Measurements from ENCODE around the gene TMEM167A.

Gene TMEM167A

DNA sequence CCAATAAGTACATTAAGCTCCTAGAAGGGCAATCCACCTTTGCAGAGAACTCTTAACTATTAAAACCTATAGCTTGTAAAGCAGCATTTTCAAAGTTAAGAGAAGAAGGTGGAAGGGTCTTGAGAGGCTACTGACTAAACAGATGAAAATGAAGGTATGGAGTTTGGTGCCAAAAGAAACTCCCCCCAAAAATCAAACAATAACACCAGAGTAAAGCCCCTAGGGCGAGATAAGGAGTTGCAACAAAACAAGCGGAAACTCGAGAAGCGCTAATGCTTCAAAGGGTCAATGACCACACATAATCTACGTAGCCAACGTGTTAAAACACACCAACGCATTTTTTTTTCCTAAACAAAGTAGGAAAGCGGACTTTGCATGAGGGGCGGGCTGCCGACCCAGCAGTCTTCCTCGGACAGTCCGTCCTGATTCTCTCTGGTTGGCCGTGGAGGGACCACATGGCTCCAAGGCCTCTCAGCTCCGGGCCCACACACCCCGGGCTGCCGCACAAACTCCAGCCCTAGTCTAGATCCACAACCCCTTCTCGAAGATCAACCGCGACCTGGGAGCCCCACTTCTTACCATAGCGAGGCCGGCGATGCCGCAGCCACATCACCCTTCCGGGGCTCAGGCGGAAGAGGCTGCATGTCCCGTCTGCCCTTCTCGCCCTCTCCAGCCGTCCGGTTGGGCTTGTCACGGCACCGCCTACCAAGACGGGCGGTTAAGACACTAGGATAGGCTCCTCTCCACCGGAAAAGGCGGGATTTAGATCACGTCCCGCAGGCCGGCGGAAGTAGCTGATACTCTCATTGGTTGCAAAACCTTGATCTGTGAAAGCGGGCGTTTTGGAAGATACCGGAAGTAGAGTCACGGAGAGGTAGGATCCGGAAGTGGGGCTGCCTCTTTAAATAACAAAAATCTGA, at the start of gene TMEM167A, which contains the start of gene XRCC4:
Gene TMEM167A, minus strand, starts transcription at position 653 of the 920 bp plus-strand sequence. Its CDS starts 71 bp downstream, at position 582.
Gene XRCC4, plus strand, starts transcription at position 806 of the 920 bp plus-strand sequence. CDS start 27,373 bp downstream, outside the sequence.
- peak; percentile 87 for DNase-seq

GRCh38 chr5:83126501-83126900, 49.3 kb upstream of the TMEM167A start:
- no peak for DNase-seq

GRCh38 chr5:83125560-83125959, 48.4 kb upstream of the TMEM167A start:
- no peak for DNase-seq

DNA sequence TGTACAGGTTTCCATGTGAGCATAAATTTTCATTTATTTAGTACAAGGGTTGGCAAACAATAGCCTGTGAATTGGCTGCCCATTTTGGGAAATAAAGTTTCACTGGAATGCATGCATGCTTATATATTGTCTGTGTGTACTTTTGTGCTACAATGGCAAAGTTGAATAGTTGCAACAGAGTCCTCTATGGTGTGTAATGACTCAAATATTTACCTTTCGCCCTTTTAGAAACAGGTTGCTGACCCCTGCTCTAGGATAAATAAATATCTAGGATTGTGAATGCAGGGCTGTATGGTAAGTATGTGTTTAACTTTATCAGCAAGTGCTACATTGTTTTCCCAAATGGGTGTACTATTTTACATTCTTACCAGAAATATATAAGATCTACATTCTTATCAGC, 47.4 kb upstream of the TMEM167A start:
- no peak for DNase-seq

DNA sequence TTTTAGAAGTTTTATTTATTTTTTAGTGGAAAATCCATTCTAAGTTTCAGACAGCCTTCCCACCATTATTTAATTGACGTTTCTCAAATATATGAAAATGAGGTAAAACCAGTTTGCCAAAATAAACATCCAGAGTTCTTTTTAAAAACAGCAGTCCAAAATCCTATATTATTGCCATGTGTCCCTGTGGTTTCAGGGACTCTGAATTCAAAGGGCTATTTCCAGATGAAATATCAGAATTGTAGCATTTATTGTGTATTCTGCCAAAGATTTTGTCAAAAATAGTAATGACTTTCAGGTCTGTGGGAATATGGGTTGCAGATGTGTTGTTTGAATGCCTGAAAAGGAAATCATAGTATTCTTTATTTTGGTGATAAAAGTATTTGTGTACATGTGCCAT, 41.8 kb upstream of the TMEM167A start:
- no peak for DNase-seq

GRCh38 chr5:83118471-83118870, 41.3 kb upstream of the TMEM167A start:
- DNase-seq = no peak

DNA sequence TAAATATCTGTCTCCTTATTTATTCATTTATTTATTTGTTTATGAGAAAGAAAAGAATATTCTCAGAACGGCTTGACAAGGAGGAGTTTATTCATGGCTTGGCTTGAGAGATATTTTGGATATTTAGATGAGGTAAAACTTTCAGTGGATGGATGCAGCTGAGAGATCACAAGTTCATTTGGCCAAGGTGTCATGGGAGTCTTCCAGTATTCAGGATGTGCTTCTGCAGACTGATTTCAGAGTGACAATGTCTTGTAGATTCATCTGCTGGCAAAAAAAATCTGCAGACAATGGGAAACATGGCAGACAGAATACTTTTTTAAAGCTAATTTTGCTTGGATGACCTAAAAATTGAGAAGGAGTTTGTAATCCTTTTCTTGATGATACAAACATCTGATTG, 38.6 kb upstream of the TMEM167A start:
- DNase-seq = no peak

DNA sequence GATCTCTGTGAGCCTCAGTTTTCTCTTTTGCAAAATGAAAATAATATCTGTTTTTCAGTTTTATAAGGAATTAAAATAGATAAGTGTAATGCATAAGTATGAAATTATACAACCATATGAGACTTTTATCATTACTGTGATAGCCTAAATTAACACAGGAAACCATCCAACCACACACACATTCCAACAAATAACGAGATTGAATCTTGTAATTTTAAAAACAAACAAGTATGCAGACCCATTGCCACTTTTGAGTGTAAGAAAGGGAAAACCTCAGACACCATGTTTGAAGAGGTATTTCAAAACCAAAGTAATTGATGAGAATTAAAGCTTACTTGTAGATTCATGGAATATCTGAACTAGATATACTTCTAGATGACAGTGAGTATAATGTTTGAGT, 32.2 kb upstream of the TMEM167A start:
- DNase-seq = no peak

GRCh38 chr5:83107692-83108420, 30.7 kb upstream of the TMEM167A start:
- DNase-seq = no peak

GRCh38 chr5:83104021-83104420, 26.8 kb upstream of the TMEM167A start:
- no peak for DNase-seq

- no peak for DNase-seq
Measured at GRCh38 chr5:83102364-83102980, 25.3 kb upstream of the TMEM167A start.

DNA sequence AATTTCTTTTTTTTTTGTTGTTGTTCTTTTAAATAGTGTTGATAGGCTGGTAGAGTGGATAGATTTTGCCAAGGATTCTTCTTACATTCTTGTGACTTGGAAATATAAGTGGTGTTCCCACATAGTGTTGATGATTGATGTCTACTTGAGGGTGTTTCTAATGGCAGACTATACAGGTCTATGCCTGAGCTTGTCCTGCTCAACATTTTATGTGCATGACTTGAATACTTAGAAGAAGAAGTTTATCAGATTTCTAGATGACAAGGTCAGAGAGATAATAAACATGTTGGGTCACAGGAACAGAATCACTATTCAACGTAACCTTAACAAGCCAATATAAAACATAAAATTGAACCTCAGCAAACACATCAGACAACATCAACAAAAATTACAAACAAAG, 24.3 kb upstream of the TMEM167A start:
- no peak for DNase-seq

DNA sequence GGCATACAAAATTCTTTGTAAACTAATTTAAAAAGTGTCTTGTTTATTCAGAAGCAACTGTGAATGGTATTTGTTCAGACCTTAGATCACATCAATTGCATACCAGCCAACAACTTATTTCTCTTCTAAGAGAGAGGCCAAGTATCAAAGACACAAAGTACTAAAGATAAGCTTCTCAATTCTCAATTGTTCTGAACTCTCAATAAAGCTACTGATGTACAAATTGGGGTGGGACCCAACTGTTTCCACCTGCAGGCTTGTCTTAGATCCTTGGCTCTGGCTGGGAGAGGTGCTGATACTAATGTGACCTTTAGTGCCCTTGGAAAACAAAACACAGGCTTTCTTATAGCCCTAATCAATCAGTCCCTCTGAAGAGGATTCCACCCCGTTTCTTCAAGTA, 22.3 kb upstream of the TMEM167A start:
- DNase-seq = no peak

DNA sequence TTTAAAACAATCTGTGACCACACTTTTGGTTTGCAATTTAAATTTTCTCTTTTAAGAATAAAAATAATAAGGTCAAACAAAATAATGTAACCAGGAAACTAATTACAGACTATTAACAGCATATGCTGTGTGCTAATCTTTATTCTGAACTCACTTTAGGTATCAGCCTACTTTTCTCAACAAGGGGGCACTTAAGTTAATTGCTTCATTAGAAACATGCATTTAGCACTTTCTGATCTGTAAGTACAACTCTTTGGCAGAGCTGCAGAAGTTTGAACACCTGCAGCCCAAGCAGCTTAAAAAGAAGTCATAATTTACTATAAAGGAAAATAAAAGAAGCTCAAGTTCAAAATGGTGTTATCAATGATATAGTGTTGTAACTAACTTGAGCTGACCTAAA, 21.8 kb upstream of the TMEM167A start:
- DNase-seq = no peak

- no peak for DNase-seq
Measured at GRCh38 chr5:83097689-83098231, 20.6 kb upstream of the TMEM167A start.

- DNase-seq = no peak
Measured at GRCh38 chr5:83096660-83097339, 19.6 kb upstream of the TMEM167A start.

- DNase-seq = no peak
Measured at GRCh38 chr5:83095957-83096539, 18.9 kb upstream of the TMEM167A start.

DNA sequence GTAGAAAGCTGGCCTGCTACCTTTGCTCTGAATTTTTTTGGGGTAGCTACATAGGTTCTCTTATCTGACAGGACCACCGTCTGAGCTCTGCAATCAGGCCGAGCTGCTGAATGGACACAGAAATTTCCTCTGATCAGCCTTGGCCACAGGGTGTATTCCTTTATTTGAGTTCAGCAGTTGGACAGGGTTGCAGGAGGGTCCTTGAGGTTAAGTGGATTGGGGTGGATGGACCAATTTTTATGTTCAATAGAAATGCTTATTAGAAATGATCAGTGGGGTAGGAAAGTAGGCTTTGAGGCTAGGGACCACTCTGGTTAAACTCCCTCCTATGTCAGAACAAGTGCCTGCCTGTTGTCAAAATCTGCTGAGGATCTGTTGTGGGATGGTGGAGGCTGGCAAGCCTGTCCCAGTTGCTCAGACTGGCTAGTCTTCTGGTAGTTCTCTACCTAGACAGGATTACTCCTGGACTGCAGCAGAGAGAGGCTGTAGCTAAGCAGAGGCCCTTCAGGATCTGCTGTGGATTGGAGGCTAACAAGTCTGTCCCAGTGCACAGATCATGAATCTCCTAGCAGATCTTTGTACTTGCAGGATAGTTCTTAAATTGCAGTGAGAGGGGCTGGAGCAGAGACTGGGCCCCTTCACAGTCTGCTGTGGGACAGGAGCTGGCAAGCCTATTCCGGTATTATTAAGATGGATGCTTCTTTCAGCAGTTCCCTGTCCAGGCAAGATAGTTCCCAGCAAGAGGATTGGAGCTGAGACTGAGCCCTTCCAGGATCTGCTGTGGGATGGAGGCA, 18.2 kb upstream of the TMEM167A start:
- DNase-seq = no peak

DNA sequence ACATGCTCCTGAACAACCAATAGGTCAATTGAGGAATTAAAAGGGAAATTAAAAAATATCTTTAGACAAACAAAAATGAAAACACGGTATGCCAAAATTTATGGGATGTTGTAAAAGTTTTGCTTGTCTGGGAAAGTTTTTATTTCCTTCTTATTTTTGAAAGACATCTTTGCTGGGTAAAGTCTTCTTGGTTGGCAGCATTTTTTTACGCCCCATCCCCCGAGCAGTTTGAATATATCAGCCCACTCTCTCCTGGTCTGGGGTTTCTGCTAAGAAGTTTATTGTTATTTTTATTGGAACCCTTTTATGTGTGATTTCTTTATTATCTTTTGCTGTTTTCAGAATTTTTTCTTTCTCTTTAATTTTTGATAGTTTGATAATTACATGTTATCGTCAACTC, 16.5 kb upstream of the TMEM167A start:
- DNase-seq = no peak

- DNase-seq = no peak
Measured at GRCh38 chr5:83092619-83093018, 15.4 kb upstream of the TMEM167A start.

GRCh38 chr5:83090169-83090568, 13.0 kb upstream of the TMEM167A start:
- DNase-seq = no peak

All from activated CD4-positive, alpha-beta T cell treated with anti-CD3 and anti-CD28 coated beads, Interleukin-2, amount 50 U/mL, for 1 hour (primary cell).